Measurements from ENCODE around the gene NEU1. TPM values are rescaled to one million over a fixed set of nuclear protein-coding genes. Genes with fewer than 3 reads are reported as not detected.
"Not testable (repeated sequence)": the region's sequence is repeated elsewhere in the genome, so short reads cannot be mapped to it uniquely, and the experiment has no call there.

The NEU1 gene
- total RNA-seq, 2 experiments from 2014 or later: 11.6 to 11.8 TPM

GRCh38 chr6:31838114-31838553 lies 24.5 kb downstream of the NEU1 start:
- POLR2A ChIA-PET: interaction anchor here (0.6 to 1.2 kb wide), 6 partner anchors 9 to 438 kb away, joined by 3 to 9 read pairs (median 4); partner anchors contain the start of gene NEU1
- H3K27me3 Mint-ChIP-seq; ATAC-seq; H3K9me3 Mint-ChIP-seq (ENCODE audit: low read depth); DNase-seq; intact Hi-C loops (cut with DNase I, micrococcal nuclease): not testable (repeated sequence)
- peaks cover 30% of the 10 kb centered on the region for H3K4me1 Mint-ChIP-seq
- peak overlapping the region; percentile 95 for H3K27ac Mint-ChIP-seq
- H3K4me3 Mint-ChIP-seq: peak overlapping the region; percentile 90
- H3K36me3 Mint-ChIP-seq (ENCODE audit: low read depth): peaks cover 60% of the 10 kb centered on the region
- CTCF ChIA-PET: interaction anchor here (0.7 to 2.4 kb wide), 5 partner anchors 9 to 54 kb away, joined by 3 to 6 read pairs (median 4); partner anchors contain the start of genes HSPA1B and LSM2

GRCh38 chr6:31837369-31838113 lies 25.1 kb downstream of the NEU1 start:
- Mint-ChIP-seq H3K4me1 (peaks cover 34% of the 10 kb centered on the region), H3K27ac (peak overlapping the region; percentile 95), H3K36me3 (ENCODE audit: low read depth) (peaks cover 60% of the 10 kb centered on the region), H3K9me3 (ENCODE audit: low read depth) (no peaks in the 10 kb centered on the region), H3K4me3 (peak overlapping the region; percentile 90), H3K27me3 (no peaks in the 10 kb centered on the region)
- DNase-seq (no peak), ATAC-seq (no peak)
- POLR2A ChIA-PET: interaction anchor here (0.6 to 1.7 kb wide), 4 partner anchors 10 to 437 kb away, joined by 3 to 7 read pairs (median 4); partner anchors contain the start of genes HSPA1B and NEU1
- intact Hi-C loops (cut with DNase I, micrococcal nuclease): no loop called here
- CTCF ChIA-PET: interaction anchor here (0.7 to 2.4 kb wide), 5 partner anchors 10 to 107 kb away, joined by 3 to 6 read pairs (median 5); partner anchors contain the start of gene LSM2

- ChIA-PET CTCF (interaction anchor here (0.7 to 2.4 kb wide), 6 partner anchors 26 to 106 kb away, joined by 3 to 6 read pairs (median 4); partner anchors contain the start of genes LSM2 and NEU1), POLR2A (interaction anchor here (0.6 to 1.7 kb wide), 7 partner anchors 9 to 325 kb away, joined by 3 to 7 read pairs (median 4); partner anchors contain the start of genes HSPA1A, HSPA1B, HSPA1L and LSM2)
- intact Hi-C loops (cut with DNase I, micrococcal nuclease): no loop called here
- peaks cover 60% of the 10 kb centered on the region for H3K36me3 Mint-ChIP-seq (ENCODE audit: low read depth)
- H3K27ac Mint-ChIP-seq: peak overlapping the region; percentile 95
- ATAC-seq: no peak
- no peaks in the 10 kb centered on the region for H3K9me3 Mint-ChIP-seq (ENCODE audit: low read depth)
- H3K27me3 Mint-ChIP-seq: no peaks in the 10 kb centered on the region
- peaks cover 37% of the 10 kb centered on the region for H3K4me1 Mint-ChIP-seq
- H3K4me3 Mint-ChIP-seq: peak overlapping the region; percentile 90
- DNase-seq: peak; percentile 27
These were observed 25.9 kb downstream of the NEU1 start for GRCh38 chr6:31836474-31837368.

- Mint-ChIP-seq H3K36me3 (ENCODE audit: low read depth) (peaks cover 62% of the 10 kb centered on the region), H3K27me3 (no peaks in the 10 kb centered on the region), H3K4me1 (peaks cover 39% of the 10 kb centered on the region), H3K9me3 (ENCODE audit: low read depth) (no peaks in the 10 kb centered on the region), H3K4me3 (peak overlapping the region; percentile 90), H3K27ac (peak overlapping the region; percentile 95)
- ChIA-PET POLR2A (interaction anchor here (0.6 to 1.7 kb wide), 6 partner anchors 9 to 324 kb away, joined by 3 to 7 read pairs (median 4); partner anchors contain the start of genes HSPA1A, HSPA1B, HSPA1L and LSM2), CTCF (interaction anchor here (0.7 to 2.4 kb wide), 5 partner anchors 27 to 146 kb away, joined by 3 to 6 read pairs (median 4); partner anchors contain the start of genes LSM2 and NEU1)
- no peak for DNase-seq
- ATAC-seq: no peak
- intact Hi-C loops (cut with DNase I, micrococcal nuclease): no loop called here
These were observed 26.6 kb downstream of the NEU1 start for GRCh38 chr6:31836047-31836473.

GRCh38 chr6:31834367-31835250 lies 28.0 kb downstream of the NEU1 start:
- Mint-ChIP-seq H3K4me1 (peaks cover 40% of the 10 kb centered on the region), H3K27me3 (no peaks in the 10 kb centered on the region), H3K27ac (peak overlapping the region; percentile 95), H3K9me3 (ENCODE audit: low read depth) (no peaks in the 10 kb centered on the region), H3K36me3 (ENCODE audit: low read depth) (peaks cover 60% of the 10 kb centered on the region), H3K4me3 (peak overlapping the region; percentile 90)
- ChIA-PET CTCF (interaction anchor here (0.6 to 1.2 kb wide), 4 partner anchors 28 to 179 kb away, joined by 3 to 7 read pairs (median 4); partner anchors contain the start of genes APOM, LSM2 and NEU1), POLR2A (interaction anchor here (0.6 to 1.7 kb wide), 5 partner anchors 28 to 294 kb away, joined by 3 to 8 read pairs (median 5); partner anchors contain the start of genes ATF6B, GPANK1, LSM2 and NEU1)
- intact Hi-C loops (cut with DNase I, micrococcal nuclease): loop anchor here (1.0 to 5.0 kb wide), 13 partner anchors 28 to 288 kb away; partner anchors contain the start of genes ATP6V1G2 (in 2 of the 2), EHMT2 (in 2 of the 2), NFKBIL1 (in 2 of the 2) and ABHD16A (in 1 of the 2)
- ATAC-seq (peak; percentile 63), DNase-seq (peak; percentile 85)

GRCh38 chr6:31831350-31832215 lies 31.0 kb downstream of the NEU1 start:
- H3K4me3 Mint-ChIP-seq: peak overlapping the region; percentile 89
- H3K27me3 Mint-ChIP-seq: no peaks in the 10 kb centered on the region
- H3K27ac Mint-ChIP-seq: peak overlapping the region; percentile 58

GRCh38 chr6:31830886-31831335 lies 31.7 kb downstream of the NEU1 start:
- intact Hi-C loops (cut with DNase I, micrococcal nuclease): loop anchor here (1.0 to 5.0 kb wide), 3 partner anchors 150 to 284 kb away; partner anchors contain the start of genes ATP6V1G2 (in 1 of the 2), LY6G5C (in 1 of the 2) and NFKBIL1 (in 1 of the 2)
- Mint-ChIP-seq H3K27ac (peak overlapping the region; percentile 85), H3K4me1 (peaks cover 24% of the 10 kb centered on the region), H3K9me3 (ENCODE audit: low read depth) (no peaks in the 10 kb centered on the region), H3K36me3 (ENCODE audit: low read depth) (peaks cover 26% of the 10 kb centered on the region), H3K4me3 (peak overlapping the region; percentile 89), H3K27me3 (no peaks in the 10 kb centered on the region)
- ChIA-PET POLR2A (interaction anchor here (0.5 to 0.6 kb wide), 2 partner anchors 17 to 34 kb away, joined by 4 to 5 read pairs; no protein-coding TSS in a partner anchor), CTCF (interaction anchor here (0.5 to 4.2 kb wide), 21 partner anchors 10 to 1505 kb away, joined by 3 to 23 read pairs (median 4); partner anchors contain the start of genes C6orf47, DDAH2, LSM2 and VARS1)
- DNase-seq: no peak
- ATAC-seq: no peak

More at GRCh38 chr6:31831350-31832215, 31.0 kb downstream of the NEU1 start:
- peaks cover 22% of the 10 kb centered on the region for H3K4me1 Mint-ChIP-seq
- POLR2A ChIA-PET: interaction anchor here (0.5 kb wide), 1 partner anchor 17 kb away, joined by 4 read pairs; no protein-coding TSS in a partner anchor
- ATAC-seq: no peak
- H3K9me3 Mint-ChIP-seq (ENCODE audit: low read depth): no peaks in the 10 kb centered on the region
- CTCF ChIA-PET: interaction anchor here (0.5 to 4.2 kb wide), 12 partner anchors 22 to 1505 kb away, joined by 3 to 23 read pairs (median 3); partner anchors contain the start of genes LSM2 and VARS1
- intact Hi-C loops (cut with DNase I, micrococcal nuclease): loop anchor here in 1 of 2 experiments (2.0 to 5.0 kb wide), 2 partner anchors 151 to 284 kb away; partner anchors contain the start of genes ATP6V1G2, LY6G5C and NFKBIL1
- H3K36me3 Mint-ChIP-seq (ENCODE audit: low read depth): peaks cover 33% of the 10 kb centered on the region
- no peak for DNase-seq

- DNase-seq (no peak), ATAC-seq (no peak)
- ChIA-PET CTCF (interaction anchor here (0.6 to 4.2 kb wide), 28 partner anchors 9 to 1134 kb away, joined by 3 to 23 read pairs (median 4); partner anchors contain the start of genes ABHD16A, DDAH2, LSM2 and LY6G6F), POLR2A (interaction anchor here (1.2 to 1.4 kb wide), 2 partner anchors 17 to 102 kb away, joined by 3 read pairs; no protein-coding TSS in a partner anchor)
- intact Hi-C loops (cut with DNase I, micrococcal nuclease): loop anchor here (1.0 to 5.0 kb wide), 3 partner anchors 149 to 282 kb away; partner anchors contain the start of genes ATP6V1G2 (in 1 of the 2), LY6G5C (in 1 of the 2) and NFKBIL1 (in 1 of the 2)
- H3K4me3 Mint-ChIP-seq: peak overlapping the region; percentile 89
- peaks cover 17% of the 10 kb centered on the region for H3K36me3 Mint-ChIP-seq (ENCODE audit: low read depth)
- no peaks in the 10 kb centered on the region for H3K27me3 Mint-ChIP-seq
- H3K9me3 Mint-ChIP-seq (ENCODE audit: low read depth): no peaks in the 10 kb centered on the region
- H3K4me1 Mint-ChIP-seq: peaks cover 34% of the 10 kb centered on the region
- peak overlapping the region; percentile 85 for H3K27ac Mint-ChIP-seq
These were observed 32.9 kb downstream of the NEU1 start for GRCh38 chr6:31829633-31830283.
